Activated CD4-positive, alpha-beta T cell treated with anti-CD3 and anti-CD28 coated beads for 4 hours (primary cell): ENCODE measurements around the gene PRDM5.
"Not testable (repeated sequence)": the region's sequence is repeated elsewhere in the genome, so short reads cannot be mapped to it uniquely, and the experiment has no call there.

Experiments used
- DNase-seq, 2 donors: peaks; one replicate each; pipeline ENCODE4 v3.0.0-alpha.2; 2020

PRDM5 gene

DNA sequence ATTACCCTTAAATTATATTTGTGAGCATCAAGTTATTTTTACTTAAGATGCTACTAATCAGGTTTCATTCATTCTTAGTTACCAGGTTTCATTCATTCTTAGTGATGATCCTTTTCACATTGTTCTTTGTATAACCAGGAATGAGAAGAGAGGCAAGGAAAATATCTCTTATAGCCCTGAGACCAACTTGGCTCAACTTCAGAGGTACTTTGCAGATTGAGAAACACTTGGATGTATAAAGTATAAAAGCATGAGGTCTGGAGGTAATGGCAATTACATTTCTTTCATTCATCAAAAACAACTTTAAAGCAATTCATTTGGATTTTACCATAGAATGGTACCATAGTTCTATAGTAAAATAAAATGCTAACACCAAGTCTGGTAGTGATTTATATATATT, 231.0 kb downstream of the PRDM5 start:
- no peak for DNase-seq

DNA sequence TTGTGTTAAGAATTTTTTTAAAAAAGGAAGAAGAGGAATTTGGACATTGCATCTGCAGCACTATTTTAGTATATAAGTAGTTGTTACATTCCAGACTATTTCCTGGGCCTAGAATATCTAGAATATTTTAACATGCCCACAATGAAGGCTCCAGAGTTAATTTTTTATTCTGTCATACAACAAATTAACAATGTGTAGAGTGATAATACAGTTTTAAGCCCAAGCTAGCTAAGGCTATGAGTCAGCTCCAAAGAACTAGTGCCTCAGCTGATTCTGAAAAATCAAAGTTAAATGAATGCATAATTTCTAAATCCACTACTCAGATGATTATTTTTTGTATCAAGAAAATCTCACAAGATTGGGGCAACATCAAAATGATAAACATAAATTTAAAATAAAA, 231.4 kb downstream of the PRDM5 start:
- DNase-seq: no peak

DNA sequence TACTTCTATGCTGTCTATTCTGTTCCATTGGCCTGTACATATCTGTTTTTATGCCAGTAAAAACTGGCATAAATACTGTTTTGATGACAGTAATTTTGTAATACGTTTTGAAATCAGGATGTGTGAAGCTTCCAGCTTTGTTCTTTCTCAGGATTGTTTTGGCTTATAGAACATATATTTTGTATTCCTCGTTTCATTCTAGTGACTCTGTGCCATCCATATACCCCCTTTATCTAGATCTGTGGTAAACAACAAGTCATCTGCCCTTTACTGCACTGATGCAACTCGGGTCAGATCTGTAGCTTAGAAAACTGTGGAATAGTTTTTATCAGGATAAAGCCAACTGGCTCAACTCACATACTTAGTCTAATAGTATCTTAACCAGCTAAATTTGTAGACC, 233.7 kb downstream of the PRDM5 start:
- no peak for DNase-seq

DNA sequence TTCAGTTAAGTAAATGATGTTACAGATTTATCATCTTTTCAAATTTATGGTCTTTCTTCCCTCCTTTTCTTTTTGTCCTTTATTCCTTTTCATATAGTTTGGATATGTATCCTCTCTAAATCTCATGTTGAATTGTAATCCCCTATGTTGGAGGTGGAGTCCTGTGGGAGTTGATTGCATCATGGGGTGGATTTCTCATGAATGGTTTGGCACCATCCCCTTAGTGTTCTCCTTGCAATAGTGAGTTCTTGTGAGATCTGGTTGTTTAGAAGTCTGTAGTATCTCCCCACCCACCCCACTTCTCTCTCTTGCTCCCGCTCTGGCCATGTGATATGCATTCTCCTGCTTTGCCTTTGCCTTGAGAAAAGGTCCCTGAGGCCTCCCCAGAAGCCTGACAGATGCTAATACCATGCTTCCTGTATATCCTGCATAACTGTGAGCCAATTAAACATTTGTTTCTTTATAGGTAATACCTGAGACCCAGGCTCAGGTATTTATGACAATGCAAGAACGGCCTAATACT, 236.7 kb downstream of the PRDM5 start:
- no peak for DNase-seq

DNA sequence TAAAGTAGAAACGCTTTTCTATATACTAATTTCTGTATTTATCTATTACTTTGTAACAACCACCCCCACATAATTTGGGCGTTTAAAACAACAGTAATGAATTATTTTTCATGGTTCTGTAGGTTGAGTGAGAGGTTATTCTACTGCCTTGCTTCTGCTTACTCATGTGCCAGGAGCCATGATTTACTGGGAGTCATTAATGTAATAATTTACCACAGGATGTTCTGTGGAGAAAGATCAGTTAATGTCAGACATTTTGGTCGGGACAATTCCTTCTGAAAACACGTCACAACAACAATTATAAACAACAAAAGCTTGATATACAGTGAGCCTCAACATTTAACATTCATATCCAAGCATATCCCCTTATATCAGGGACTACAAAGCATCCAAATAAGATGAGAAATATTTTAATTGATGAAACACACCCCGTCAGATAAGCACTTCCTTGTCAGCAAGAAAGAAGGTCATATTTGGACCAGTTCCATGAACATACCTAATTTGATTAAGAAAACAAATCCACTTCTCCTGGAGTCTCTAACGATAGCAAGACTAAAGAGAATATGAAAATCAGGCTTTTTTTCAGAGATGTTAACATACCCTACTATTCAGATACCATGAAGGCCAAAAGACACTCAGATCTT, 238.5 kb downstream of the PRDM5 start:
- no peak for DNase-seq

DNA sequence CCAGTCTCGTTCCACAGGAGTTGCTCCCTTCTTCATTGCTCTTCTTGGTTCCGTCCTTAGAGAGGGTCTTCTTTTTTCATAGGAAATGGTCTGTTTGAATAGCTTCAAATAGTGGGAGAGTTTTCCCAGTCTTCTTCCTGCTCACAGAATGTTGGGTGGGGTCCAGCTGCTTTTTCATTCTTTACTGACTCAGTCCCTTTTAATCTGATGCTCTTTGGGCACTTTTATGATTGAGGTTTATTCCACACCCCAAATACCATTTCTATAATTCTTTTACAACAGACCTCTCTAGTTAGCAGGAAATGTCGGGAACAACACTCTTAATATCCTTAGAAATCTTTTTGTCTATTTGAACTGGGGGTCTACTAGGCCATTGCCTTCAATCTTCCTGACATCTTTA, 239.5 kb downstream of the PRDM5 start:
- DNase-seq: no peak

DNA sequence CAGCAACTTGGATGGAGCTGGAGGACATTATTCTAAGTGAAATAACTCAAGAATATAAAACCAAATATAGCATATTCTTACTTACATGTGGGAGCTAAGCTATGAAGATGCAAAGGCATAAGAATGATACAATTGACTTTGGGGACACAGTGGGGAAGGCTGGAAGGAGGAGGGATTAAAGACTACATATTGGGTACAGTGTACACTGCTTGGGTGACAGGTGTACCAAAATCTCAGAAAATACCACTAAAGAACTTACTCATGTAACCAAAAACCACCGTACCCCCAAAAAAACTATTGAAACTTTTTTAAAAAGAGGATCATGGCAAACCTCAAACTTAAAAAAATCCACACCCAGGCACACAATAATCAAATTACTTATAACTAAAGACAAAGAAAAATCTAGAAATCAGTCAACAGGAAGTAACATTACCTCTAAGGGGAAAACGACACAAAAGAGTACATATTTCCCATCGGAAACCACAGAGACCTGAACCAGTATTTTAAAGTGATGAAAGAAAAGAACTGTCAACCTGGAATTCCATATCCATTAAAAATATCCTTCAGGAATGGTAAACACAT, 241.8 kb downstream of the PRDM5 start:
- DNase-seq: no peak

DNA sequence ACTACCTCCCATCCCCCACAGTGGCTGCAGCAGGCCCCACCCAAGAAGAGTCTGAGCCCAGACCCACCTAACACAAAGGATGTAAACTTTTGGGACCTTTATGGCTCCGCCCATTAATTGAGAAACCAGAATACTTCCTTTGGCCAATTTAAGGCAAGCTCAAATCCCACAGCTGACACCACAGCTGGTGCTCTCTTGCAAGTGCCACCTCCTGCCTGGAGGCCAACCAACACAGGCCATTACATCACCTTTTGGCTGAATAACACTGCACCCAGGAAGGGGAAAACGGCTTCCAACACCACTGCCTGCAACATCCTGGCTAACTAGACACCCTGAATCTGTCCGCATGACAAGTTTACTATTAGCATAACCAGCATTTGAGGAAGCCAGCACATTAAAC, 248.8 kb downstream of the PRDM5 start:
- DNase-seq: no peak

DNA sequence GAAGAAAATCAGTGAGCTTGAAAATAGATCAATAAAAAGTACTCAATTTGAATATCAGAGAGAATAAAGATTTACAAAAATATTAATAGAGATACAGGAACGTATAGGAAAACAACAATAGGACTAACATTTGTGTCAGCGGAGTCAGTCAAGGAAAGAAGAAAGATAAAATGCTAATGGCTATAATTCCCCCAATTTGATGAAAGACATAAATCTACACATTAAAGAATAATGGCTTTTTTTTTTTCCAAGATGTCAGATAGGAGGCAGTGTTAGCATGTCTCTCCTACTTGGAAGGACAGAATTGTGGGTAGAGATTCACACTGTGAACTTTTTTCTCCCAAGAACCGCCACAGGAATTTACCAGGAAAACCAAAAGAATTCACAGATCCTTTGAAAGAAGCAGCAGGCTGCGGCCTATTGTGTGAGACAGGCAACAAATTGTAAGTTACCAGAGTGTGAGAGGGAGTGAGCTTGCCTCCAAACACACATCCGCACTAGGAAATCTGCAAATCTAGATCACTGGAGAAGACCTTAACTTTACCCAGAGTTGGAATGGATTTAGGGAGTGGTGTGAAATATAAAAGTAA, 249.9 kb downstream of the PRDM5 start:
- DNase-seq: no peak

DNA sequence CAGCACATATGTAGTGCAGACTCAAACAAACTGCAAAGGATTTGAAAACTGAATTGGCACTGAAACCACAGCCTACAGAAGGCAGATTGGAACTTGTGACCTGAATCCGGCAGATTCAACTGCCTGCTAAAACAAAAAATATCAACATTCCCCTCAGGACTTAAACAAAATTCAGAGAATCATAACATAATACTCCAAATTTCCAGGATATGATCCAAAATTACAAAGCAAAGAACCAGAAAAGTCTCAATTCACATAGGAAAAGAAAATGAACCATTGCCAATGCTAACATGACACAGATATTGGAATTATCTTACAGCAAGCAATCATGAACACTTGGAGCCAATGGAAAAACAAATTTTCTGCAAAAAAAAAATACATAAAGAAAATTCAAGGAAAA, 250.4 kb downstream of the PRDM5 start:
- DNase-seq: no peak

DNA sequence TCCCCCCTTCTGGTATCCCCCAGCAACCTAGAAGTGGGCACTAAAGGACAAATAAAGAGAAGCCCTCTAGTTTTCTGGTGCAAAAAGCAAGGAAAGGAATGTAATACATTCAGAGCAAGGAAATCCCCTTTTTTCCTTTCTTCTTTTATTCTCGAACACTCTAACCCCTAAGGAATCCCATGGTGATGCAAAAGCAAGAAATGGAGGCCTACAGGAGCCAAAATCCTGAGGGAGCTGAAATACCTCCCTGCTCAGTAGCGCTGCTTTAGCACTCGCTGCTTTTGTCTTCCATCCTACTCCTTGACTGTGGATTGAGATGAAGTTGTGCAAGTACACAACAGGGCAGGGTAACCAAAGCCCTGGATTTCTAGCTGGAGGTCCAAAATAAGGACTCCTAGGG, 251.0 kb downstream of the PRDM5 start:
- no peak for DNase-seq

DNA sequence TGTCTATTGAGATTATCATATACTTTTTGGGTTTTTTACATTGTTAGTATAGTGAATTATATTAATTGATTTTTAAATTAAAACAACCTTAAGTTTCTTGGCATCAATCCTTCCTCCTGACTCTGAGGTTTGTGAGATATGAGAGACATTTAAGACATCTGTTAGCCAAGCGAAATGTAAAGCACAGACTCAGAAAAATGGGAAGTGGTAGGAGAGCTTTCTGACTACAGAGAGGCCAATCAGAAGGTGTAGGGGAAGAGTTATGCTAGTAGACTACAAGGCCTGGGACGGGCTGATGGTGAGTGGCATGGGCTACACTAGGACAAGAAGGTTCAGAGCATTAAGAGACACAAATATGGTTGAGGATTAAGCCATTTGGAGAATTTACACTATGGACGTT, 255.4 kb downstream of the PRDM5 start:
- DNase-seq: no peak

DNA sequence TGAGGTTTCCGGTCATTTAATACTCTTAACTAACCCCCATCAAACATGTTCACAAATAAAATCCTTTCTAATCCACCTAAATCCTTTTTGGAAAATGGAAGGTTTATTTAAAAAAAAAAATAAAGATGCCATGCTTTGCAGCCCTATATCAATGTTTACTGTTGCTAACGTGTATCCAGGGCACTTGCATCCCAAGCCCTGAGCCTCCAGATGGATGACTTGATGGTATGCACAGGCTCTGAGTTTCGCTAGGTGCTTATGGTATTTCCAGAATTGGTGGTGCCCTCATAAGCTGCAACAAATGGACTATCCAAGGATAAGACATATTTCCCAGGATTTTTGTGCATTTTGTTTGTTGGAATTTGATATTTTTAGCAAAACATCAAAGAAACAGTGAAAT, 257.7 kb downstream of the PRDM5 start:
- no peak for DNase-seq

DNA sequence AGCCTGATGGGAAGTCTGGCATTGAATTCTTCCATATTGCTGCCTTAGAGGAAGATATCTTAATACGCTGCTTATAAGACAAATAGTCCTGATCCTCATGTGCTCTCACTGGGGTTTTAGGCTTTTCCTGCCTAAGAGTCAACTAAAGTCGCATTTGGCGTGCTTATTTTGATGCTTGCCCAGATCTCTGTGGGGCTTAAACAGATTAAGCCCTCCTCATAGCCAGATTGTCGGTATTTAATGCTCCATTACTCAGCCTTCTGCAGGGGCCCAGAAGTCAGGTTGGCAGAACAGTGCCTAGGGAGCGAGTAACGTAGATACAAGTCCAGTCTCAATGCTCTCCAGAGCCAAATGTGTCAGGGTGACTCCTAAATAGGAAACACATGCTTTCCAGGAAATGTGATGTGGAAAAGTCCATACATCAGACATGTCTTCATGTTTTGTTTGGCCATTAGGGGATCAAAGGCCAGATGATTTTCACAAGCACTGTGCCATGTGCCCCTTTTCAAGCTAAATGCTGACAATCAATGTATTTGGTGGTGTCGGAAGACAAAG, 262.8 kb downstream of the PRDM5 start:
- no peak for DNase-seq

DNA sequence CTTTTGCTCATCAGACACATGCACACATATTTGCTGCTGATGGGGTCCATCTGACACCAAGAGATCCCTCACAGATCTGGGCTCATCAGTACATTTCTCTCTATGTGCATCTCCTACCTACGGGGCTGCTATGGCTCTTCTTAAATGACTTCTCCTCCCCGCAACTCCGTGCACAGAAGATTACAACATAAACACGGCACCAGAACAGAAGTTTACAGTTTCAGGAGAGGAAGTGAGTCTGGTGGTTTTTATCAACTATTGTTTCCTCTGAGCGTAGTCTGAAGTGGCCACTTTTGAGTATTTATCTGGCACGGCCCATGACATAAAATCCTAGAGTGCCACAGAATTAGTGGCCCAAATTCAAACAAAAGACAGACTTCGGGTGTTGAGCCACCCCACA, 263.8 kb downstream of the PRDM5 start:
- no peak for DNase-seq

DNA sequence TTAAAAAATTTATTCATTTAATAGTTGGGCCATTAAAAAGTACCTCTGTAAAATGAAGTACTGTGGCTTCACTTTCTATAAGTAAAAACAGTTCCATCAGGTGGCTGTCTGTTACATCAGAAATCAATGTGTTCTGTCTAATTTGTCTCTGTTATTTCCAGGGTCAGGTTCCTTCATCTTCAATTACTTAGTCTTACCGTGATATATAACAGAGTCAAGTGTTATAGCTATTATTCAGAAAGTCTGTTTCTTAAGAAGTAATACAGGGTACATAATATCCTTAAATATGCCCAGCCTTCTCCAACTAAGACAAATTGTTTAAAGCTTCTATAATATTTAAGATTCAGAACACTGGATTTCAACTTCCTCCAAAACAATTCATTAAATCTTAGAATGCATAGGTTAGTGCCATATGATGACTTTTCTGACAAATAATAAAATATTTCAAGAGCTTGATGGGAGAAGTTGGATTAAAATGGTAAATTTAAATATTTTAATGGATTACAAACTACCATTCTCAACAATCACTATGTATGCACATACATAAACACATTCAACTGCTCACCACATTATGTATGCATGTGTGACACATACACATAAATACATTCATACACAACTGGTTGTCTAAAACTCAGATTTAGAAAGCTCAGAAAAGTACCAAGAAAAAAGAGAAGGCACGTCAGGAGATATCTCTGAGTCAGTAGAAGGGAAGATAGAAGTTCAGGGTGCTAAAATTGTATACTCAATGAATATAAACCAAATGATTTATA, 268.5 kb downstream of the PRDM5 start:
- DNase-seq: no peak

DNA sequence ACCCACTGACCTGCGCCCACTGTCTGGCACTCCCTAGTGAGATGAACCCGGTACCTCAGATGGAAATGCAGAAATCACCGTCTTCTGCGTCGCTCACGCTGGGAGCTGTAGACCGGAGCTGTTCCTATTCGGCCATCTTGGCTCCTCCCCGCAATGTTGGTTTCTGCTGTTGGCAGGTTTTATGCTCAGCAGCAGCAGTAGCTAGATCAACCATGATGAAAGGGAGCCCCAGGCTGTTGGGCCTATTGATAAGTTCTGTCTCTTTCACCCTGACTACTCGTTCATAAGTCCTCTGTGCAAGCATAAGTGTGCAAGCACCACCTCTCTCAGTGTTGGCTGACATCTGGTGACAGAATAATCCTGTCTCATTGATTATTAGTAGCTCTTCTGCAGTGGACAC, 274.2 kb downstream of the PRDM5 start:
- not testable (repeated sequence) for DNase-seq
